ENCODE results near the gene PTPRN2. TPM values are rescaled to one million over a fixed set of nuclear protein-coding genes. Genes with fewer than 3 reads are reported as not detected.

The PTPRN2 gene
- total and polyA plus RNA-seq, 9 of the 15 experiments (the other 6 are each of a cell fraction or from before 2014, with no cell fraction given), result not detected

- ATAC-seq, result no peak
- in situ Hi-C loops (cut with MboI), result no loop called here
- no peaks in the 10 kb centered on the region for H4K20me1 ChIP-seq (replicated peaks; ENCODE audit: control insufficient read depth, insufficient read depth, low read length)
- no peaks in the 10 kb centered on the region for H3K36me3 ChIP-seq (ENCODE audit: control insufficient read depth, insufficient read depth, low read length)
- H3K4me1 ChIP-seq (replicated peaks in 1 of 2; ENCODE audit: control insufficient read depth in 2 of 2, insufficient read depth in 2 of 2, low read length in 2 of 2), result no peaks in the 10 kb centered on the region
- no peaks in the 10 kb centered on the region for H3K79me2 ChIP-seq (ENCODE audit: control insufficient read depth, insufficient read depth, low read length)
- intact Hi-C loops (cut with micrococcal nuclease), result no loop called here
- H3K27ac ChIP-seq (ENCODE audit: extremely low read depth, low read depth, low read length), result no peak overlapping the region
- no peak overlapping the region for H3K4me3 ChIP-seq
- no peak for DNase-seq (ENCODE audit: extremely low read depth in 1 of 4, low spot score in 3 of 4)
- H3K27me3 ChIP-seq (ENCODE audit: control insufficient read depth in 2 of 2, insufficient read depth in 2 of 2, low read length in 2 of 2), result peaks cover 14 to 33% of the 10 kb centered on the region in 2 experiments; a peak in 3 of 5 replicates
- H2AFZ ChIP-seq (ENCODE audit: low read depth, low read length), result no peak overlapping the region
- no peak for FAIRE-seq
- no peaks in the 10 kb centered on the region for H3K9me1 ChIP-seq (ENCODE audit: control insufficient read depth, insufficient read depth, low read length)
- POLR2A ChIA-PET, result no interaction called here
- BruUV-seq (replicated peaks), result no TSS peak
- no peak overlapping the region for H3K9ac ChIP-seq (ENCODE audit: insufficient read depth in 1 of 2, low read depth in 2 of 2, low read length in 2 of 2)
- 0% methylated on average over 4 of the region's 4 CpGs for WGBS (ENCODE audit: insufficient coverage, low coverage, missing lambda C conversion rate)
- H3K9me3 ChIP-seq (replicated peaks; ENCODE audit: control insufficient read depth, insufficient read depth, low read depth, low read length), result 0 out of 2 replicates have a peak, but pooled peaks cover 3% of the 10 kb centered on the region
- CTCF ChIA-PET (ENCODE audit: low intra/inter-chr PET ratio), result no interaction called here
- H3K4me2 ChIP-seq (ENCODE audit: insufficient read depth, low read length), result no peak overlapping the region
- no peak for TF ChIP-seq ZBTB7A (IDR thresholded peaks at IDR 0.05; ENCODE audit: borderline replicate concordance, control insufficient read depth, low read depth, low read length)
- no peak for TF ChIP-seq ZNF174 (CRISPR knock-in tag; IDR thresholded peaks at IDR 0.05)
- no peak for TF ChIP-seq SMAD2 (IDR thresholded peaks at IDR 0.05; ENCODE audit: low read depth, low read length)
- TF ChIP-seq BRF2 (IDR thresholded peaks at IDR 0.05; ENCODE audit: borderline replicate concordance, insufficient read depth, insufficient read length), result no peak
- no peak for TF ChIP-seq FOSL1 (tag; conservative IDR thresholded peaks at IDR 0.05)
- no peak for TF ChIP-seq PURB (CRISPR knock-in tag; IDR thresholded peaks at IDR 0.05; ENCODE audit: low read depth)
- TF ChIP-seq, protein P1, sequence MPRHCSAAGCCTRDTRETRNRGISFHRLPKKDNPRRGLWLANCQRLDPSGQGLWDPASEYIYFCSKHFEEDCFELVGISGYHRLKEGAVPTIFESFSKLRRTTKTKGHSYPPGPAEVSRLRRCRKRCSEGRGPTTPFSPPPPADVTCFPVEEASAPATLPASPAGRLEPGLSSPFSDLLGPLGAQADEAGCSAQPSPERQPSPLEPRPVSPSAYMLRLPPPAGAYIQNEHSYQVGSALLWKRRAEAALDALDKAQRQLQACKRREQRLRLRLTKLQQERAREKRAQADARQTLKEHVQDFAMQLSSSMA (CRISPR knock-in tag; IDR thresholded peaks at IDR 0.05), result no peak
- no peak for TF ChIP-seq IRF2 (CRISPR knock-in tag; IDR thresholded peaks at IDR 0.05)
- no peak for TF ChIP-seq HBP1 (CRISPR knock-in tag; IDR thresholded peaks at IDR 0.05)
- TF ChIP-seq, protein P2, sequence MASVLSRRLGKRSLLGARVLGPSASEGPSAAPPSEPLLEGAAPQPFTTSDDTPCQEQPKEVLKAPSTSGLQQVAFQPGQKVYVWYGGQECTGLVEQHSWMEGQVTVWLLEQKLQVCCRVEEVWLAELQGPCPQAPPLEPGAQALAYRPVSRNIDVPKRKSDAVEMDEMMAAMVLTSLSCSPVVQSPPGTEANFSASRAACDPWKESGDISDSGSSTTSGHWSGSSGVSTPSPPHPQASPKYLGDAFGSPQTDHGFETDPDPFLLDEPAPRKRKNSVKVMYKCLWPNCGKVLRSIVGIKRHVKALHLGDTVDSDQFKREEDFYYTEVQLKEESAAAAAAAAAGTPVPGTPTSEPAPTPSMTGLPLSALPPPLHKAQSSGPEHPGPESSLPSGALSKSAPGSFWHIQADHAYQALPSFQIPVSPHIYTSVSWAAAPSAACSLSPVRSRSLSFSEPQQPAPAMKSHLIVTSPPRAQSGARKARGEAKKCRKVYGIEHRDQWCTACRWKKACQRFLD (CRISPR knock-in tag; IDR thresholded peaks at IDR 0.05), result no peak
- no peak for TF ChIP-seq SMAD1 (IDR thresholded peaks at IDR 0.05; ENCODE audit: low read depth, low read length, partially characterized antibody)
- TF ChIP-seq PHF8 (IDR thresholded peaks at IDR 0.05; ENCODE audit: borderline replicate concordance, low read length), result no peak
Observed at GRCh38 chr7:158066085-158066484, 521.5 kb downstream of the PTPRN2 start.
